AG10803 (cell line): ENCODE measurements around the gene ZNF33A.
"Not testable (repeated sequence)": the region's sequence is repeated elsewhere in the genome, so short reads cannot be mapped to it uniquely, and the experiment has no call there.

Source experiments
- DNase-seq: peaks from one replicate; pipeline ENCODE4 v3.0.0; 2010; ENCODE audit warnings: low read depth
- H3K4me3 ChIP-seq: 2 replicates; pipeline ENCODE4 v1.5.1; 2011; ENCODE audit warnings: mild to moderate bottlenecking, low read length, control low read depth
- TF ChIP-seq, protein P1 (sequence below): conservative IDR thresholded peaks from 2 replicates; pipeline ENCODE4 v1.5.1; 2011; ENCODE audit warnings: mild to moderate bottlenecking, low read length, control low read depth, inconsistent platforms

ZNF33A gene

DNA sequence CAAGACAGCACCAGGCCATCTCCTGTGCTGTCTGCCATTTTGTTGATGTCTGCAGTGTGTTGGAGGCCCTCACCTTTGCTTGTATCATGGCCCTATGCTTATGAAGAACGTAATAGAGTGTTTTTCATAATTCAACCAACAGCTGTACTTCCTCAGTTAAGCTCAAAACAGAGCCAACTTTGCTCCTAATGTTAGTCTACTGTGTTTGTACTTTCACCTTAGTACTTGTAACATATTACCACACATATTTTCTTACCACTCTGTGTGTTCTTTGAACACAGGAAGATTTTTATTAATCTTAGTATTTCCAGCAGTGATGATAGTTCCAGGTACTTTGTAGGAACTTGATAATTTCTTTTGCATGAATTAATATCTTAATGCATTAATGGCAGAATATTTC is 5.9 kb downstream of the ZNF33A start:
- H3K4me3 ChIP-seq = no peak overlapping the region
- TF ChIP-seq, protein P1, sequence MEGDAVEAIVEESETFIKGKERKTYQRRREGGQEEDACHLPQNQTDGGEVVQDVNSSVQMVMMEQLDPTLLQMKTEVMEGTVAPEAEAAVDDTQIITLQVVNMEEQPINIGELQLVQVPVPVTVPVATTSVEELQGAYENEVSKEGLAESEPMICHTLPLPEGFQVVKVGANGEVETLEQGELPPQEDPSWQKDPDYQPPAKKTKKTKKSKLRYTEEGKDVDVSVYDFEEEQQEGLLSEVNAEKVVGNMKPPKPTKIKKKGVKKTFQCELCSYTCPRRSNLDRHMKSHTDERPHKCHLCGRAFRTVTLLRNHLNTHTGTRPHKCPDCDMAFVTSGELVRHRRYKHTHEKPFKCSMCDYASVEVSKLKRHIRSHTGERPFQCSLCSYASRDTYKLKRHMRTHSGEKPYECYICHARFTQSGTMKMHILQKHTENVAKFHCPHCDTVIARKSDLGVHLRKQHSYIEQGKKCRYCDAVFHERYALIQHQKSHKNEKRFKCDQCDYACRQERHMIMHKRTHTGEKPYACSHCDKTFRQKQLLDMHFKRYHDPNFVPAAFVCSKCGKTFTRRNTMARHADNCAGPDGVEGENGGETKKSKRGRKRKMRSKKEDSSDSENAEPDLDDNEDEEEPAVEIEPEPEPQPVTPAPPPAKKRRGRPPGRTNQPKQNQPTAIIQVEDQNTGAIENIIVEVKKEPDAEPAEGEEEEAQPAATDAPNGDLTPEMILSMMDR = no peak
- DNase-seq = no peak

DNA sequence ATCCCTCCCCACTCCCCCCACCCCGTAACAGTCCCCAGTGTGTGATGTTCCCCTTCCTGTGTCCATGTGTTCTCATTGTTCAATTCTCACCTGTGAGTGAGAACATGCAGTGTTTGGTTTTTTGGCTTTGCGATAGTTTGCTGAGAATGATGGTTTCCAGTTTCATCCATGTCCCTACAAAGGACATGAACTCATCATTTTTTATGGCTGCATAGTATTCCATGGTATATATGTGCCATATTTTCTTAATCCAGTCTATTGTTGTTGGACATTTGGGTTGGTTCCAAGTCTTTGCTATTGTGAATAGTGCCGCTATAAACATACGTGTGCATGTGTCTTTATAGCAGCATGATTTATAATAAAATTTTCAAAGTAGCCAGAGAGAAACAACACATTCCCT is 8.6 kb downstream of the ZNF33A start:
- DNase-seq, H3K4me3 ChIP-seq: not testable (repeated sequence)

DNA sequence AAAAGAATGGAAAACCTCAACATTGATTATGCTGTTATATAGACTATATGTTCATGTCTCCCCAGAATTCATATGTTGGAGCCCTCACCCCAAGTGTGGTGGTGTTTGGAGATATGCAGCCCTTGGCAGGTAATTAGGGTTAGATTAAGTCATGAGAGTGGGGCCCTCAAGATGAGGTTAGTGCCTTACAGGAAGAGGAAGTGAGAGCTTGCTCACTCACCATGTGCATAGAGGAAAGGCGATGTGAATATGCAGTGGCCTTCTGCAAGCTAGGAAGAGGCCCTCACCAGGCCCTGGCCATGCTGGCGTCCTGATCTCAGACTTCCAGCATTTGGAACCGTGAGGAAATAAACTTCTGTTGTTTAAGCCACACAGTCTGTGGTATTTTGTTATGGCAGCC is 14.8 kb downstream of the ZNF33A start:
- no peak for DNase-seq
- no peak overlapping the region for H3K4me3 ChIP-seq
- TF ChIP-seq, protein P1 = no peak

DNA sequence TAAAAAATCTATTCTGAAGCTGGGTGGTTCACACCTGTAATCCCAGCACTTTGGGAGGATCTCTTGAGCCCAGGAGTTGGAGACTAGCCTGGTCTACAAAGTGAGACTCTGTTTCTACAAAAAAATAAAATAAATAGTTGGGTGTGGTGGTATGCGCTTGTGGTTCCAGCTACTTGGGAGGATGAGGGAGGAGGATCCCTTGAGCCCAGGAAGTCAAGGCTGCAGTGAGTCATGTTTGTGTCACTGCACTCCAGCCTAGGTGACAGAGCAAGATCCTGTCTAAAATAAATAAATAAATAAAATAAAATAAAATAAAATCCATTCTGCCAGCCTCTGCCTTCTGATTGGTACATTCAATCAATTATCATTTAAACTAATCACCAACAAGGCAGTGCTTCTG is 17.5 kb downstream of the ZNF33A start:
- no peak overlapping the region for H3K4me3 ChIP-seq
- no peak for DNase-seq
- TF ChIP-seq, protein P1 = no peak

DNA sequence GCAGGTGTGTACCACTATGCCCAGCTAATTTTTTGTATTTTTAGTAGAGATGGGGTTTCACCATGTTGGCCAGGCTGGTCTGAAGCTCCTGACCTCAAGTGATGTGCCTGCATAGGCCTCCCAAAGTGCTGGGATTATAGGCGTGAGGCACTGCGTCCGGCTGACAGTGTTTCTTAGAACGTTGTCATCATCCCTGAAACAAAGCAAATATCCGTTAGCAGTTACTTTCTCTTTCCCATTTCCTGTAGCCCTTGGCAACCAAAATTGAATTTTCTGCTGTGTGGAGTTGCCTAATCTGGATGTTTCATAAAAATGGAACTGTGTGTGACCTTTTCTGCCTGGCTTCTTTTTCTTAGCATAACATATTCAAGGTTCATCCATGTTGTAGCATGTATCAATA is 22.4 kb downstream of the ZNF33A start:
- DNase-seq = no peak
- TF ChIP-seq, protein P1 = no peak
- H3K4me3 ChIP-seq = no peak overlapping the region

DNA sequence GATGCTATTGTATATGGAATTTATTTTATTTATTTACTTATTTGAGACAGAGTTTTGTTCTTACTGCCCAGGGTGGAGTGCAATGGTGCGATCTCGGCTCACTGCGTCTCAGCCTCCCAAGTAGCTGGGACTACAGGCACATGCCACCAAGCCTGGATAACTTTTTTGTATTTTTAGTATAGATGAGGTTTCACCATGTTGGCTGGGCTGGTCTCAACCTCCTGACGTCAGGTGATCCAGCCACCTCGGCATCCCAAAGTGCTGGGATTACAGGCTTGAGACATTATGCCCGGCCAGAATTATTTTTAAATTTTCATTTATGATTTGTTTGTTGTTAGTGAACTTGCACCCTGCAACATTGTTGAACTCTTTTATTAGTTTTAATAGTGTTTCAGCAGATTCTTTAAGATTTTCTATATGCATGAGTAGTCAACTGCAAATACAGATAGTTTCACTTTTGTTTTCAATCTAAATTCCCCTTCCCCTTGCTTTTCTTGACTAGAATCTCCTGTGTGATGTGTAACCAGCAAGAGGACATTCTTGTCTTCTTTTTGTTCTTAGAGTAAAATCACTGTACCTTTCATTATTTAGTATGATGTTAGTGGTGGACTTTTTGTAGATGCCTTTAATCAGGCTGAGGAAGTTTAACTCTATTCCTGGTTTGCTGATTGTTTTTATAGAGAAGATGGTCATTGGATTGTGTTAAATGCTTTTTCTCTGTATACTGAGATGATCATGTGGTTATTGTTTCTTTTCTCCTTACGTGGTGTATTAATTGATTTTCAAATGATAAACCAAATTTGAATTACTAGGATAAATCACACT is 27.8 kb downstream of the ZNF33A start:
- H3K4me3 ChIP-seq = no peak overlapping the region
- DNase-seq = no peak
- TF ChIP-seq, protein P1 = no peak

DNA sequence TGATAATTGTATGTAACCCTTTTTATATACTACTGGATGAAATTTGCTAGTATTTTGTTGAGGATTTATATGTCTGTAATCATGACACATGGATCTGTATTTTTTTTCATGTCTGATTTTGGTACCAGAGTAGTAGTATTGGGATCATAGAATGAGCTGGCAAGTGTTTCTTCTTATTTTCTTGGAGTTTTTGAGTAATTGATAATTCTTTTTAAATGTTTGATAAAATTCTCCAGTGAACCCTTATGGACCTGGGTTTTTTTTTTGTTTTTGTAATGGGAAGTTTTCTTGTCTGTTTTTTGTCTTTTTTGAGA is 28.4 kb downstream of the ZNF33A start:
- H3K4me3 ChIP-seq = no peak overlapping the region
- TF ChIP-seq, protein P1 = no peak
- no peak for DNase-seq
